Neuronal stem cell (in vitro differentiated cells): ENCODE data around the gene DENND6A.

Source experiments
- DNase-seq: peaks from one replicate; pipeline ENCODE4 v3.0.0-alpha.2; 2013; ENCODE audit warnings: low spot score
- H2AFZ ChIP-seq: one replicate; pipeline ENCODE4 v1.6.1; 2013; ENCODE audit warnings: mild to moderate bottlenecking, low read length, inconsistent platforms
- H2AK5ac ChIP-seq: 2 replicates; pipeline ENCODE4 v1.6.1; 2013; ENCODE audit warnings: low read depth, mild to moderate bottlenecking, inconsistent platforms, low read length, moderate library complexity, mixed read lengths
- H2BK120ac ChIP-seq: 2 replicates; pipeline ENCODE4 v1.6.1; 2013; ENCODE audit warnings: low read depth, mild to moderate bottlenecking, inconsistent platforms, low read length, moderate library complexity, mixed read lengths
- H2BK12ac ChIP-seq: one replicate; pipeline ENCODE4 v1.6.1; 2013; ENCODE audit warnings: low read length, inconsistent platforms
- H2BK15ac ChIP-seq: 2 replicates; pipeline ENCODE4 v1.6.1; 2013; ENCODE audit warnings: mild to moderate bottlenecking, low read length, inconsistent platforms, mixed read lengths
- H2BK5ac ChIP-seq: one replicate; pipeline ENCODE4 v1.6.1; 2013; ENCODE audit warnings: inconsistent platforms, mild to moderate bottlenecking, low read length, moderate library complexity
- H3K14ac ChIP-seq: one replicate; pipeline ENCODE4 v1.6.1; 2013; ENCODE audit warnings: low read length, inconsistent platforms
- H3K18ac ChIP-seq: 2 replicates; pipeline ENCODE4 v1.6.1; 2013; ENCODE audit warnings: low read length, inconsistent platforms
- H3K23ac ChIP-seq: 2 replicates; pipeline ENCODE4 v1.6.1; 2013; ENCODE audit warnings: low read depth, mild to moderate bottlenecking, mixed read lengths, low read length, inconsistent platforms; ENCODE audit not compliant: poor library complexity
- H3K27ac ChIP-seq: replicated peaks from 3 replicates; pipeline ENCODE4 v1.5.1; 2013; ENCODE audit warnings: low read length, inconsistent platforms
- H3K27me3 ChIP-seq, 3 experiments: 2 replicates each; pipeline ENCODE4 v1.6.1; 2013; ENCODE audit warnings: low read length in 3 of 3, mild to moderate bottlenecking in 2 of 3, inconsistent platforms in 1 of 3, low read depth in 1 of 3, mixed read lengths in 1 of 3, moderate library complexity in 1 of 3; ENCODE audit not compliant: control insufficient read depth in 3 of 3, insufficient read depth in 3 of 3
- H3K36me3 ChIP-seq, 2 donors: replicated peaks in 1 of 2; 2 replicates each; pipeline ENCODE4 v1.6.1; 2013; ENCODE audit warnings: low read length in 2 of 2; ENCODE audit not compliant: control insufficient read depth in 2 of 2, insufficient read depth in 2 of 2
- H3K4ac ChIP-seq: 2 replicates; pipeline ENCODE4 v1.6.1; 2013; ENCODE audit warnings: inconsistent platforms, mild to moderate bottlenecking, low read length, moderate library complexity
- H3K4me1 ChIP-seq, 2 donors: 1 replicate in 1 of 2; 2 replicates in 1 of 2; pipeline ENCODE4 v1.6.1; 2013; ENCODE audit warnings: low read length in 2 of 2, low read depth in 1 of 2; ENCODE audit not compliant: control insufficient read depth in 2 of 2, insufficient read depth in 1 of 2
- H3K4me2 ChIP-seq: one replicate; pipeline ENCODE4 v1.6.1; 2013; ENCODE audit warnings: mild to moderate bottlenecking, low read length, inconsistent platforms; ENCODE audit not compliant: insufficient read depth, poor library complexity, severe bottlenecking
- H3K4me3 ChIP-seq, 2 donors: 2 replicates each; pipeline ENCODE4 v1.5.1; 2013; ENCODE audit warnings: low read length in 2 of 2, mild to moderate bottlenecking in 2 of 2, inconsistent platforms in 1 of 2, moderate library complexity in 1 of 2
- H3K79me1 ChIP-seq: one replicate; pipeline ENCODE4 v1.6.1; 2013; ENCODE audit warnings: low read depth, mild to moderate bottlenecking, inconsistent platforms, low read length, moderate library complexity
- H3K9ac ChIP-seq: one replicate; pipeline ENCODE4 v1.6.1; 2013; ENCODE audit warnings: mild to moderate bottlenecking, low read depth, low read length, inconsistent platforms; ENCODE audit not compliant: poor library complexity
- H3K9me3 ChIP-seq, 2 donors: replicated peaks in 1 of 2; 2 replicates each; pipeline versions ENCODE3 to v1.6.1; 2013; ENCODE audit warnings: low read length in 2 of 2, mild to moderate bottlenecking in 2 of 2, inconsistent platforms in 1 of 2, low read depth in 1 of 2, mixed read lengths in 1 of 2, moderate library complexity in 1 of 2; ENCODE audit not compliant: control insufficient read depth in 2 of 2, insufficient read depth in 1 of 2
- H4K8ac ChIP-seq: one replicate; pipeline ENCODE4 v1.6.1; 2013; ENCODE audit warnings: low read depth, mild to moderate bottlenecking, inconsistent platforms, low read length, moderate library complexity
- H4K91ac ChIP-seq: one replicate; pipeline ENCODE4 v1.6.1; 2013; ENCODE audit warnings: low read length, low read depth, mild to moderate bottlenecking, inconsistent platforms; ENCODE audit not compliant: poor library complexity
- WGBS, 2 donors: extraction: QIAGEN DNeasy Blood & Tissue Kit; methylation state at CpG; one replicate each; pipeline ENCODE4 v1.1.7; 2013; ENCODE audit warnings: missing lambda C conversion rate in 2 of 2, mixed read lengths in 1 of 2; ENCODE audit not compliant: insufficient read length in 2 of 2, insufficient replicate concordance in 1 of 2; ENCODE audit errors: extremely low coverage in 2 of 2; 5-methylcytosine and 5-hydroxymethylcytosine counted together

Gene DENND6A

DNA sequence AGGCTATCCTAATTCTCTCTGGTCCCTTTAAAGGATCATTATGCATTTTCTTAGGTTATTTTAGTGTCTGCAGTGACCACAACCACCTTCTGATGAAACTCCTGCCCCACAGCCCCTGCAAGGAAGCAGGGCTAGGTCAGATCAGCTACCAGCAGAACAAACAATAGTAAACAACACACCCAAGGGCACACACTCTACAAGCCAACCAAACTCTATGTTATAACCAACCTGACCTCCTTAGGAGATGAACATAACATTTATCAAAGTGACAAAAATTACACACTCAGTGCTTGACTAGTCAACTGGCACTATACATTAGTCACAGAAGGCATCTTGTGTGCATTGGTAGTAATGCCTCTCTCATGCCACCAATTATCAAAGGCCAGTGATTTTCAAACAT lies 17.3 kb downstream of the DENND6A start:
- Histone ChIP-seq H3K27me3 (no peaks in the 10 kb centered on the region), H2BK15ac (no peak overlapping the region), H3K9ac (no peak overlapping the region), H2AK5ac (no peak overlapping the region), H2BK120ac (no peak overlapping the region), H2BK12ac (no peak overlapping the region), H2AFZ (no peak overlapping the region), H3K9me3 (peaks cover 0 to 3% of the 10 kb centered on the region in 2 donors), H3K4me1 (no peaks in the 10 kb centered on the region), H3K4ac (no peak overlapping the region), H3K18ac (no peak overlapping the region), H3K14ac (no peak overlapping the region), H3K4me2 (no peak overlapping the region), H4K91ac (no peak overlapping the region), H3K79me1 (no peaks in the 10 kb centered on the region), H3K27ac (no peak overlapping the region), H3K23ac (no peak overlapping the region), H2BK5ac (no peak overlapping the region), H3K4me3 (no peak overlapping the region), H4K8ac (no peak overlapping the region), H3K36me3 (peaks cover 0 to 33% of the 10 kb centered on the region in 2 donors)
- DNase-seq = no peak

DNA sequence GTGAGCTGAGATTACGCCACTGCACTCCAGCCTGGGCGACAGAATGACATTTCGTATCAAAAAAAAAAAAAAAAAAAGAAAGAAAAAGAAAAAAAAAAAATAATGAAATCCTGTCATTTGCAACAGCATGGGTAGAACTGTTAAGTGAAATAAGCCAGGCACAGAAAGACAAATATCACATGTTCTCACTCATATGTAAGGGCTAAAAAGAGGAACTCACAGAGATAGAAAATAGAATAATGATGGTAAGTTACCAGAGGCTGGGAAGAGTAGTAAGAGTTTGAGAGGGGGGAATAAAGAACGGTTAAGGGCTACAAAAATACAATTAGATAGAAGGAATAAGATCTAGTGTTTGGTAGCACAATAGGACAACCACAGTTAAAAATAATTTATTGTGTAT lies 19.7 kb downstream of the DENND6A start:
- no peak overlapping the region for H3K4me3 ChIP-seq
- no peak overlapping the region for H3K18ac ChIP-seq
- no peak overlapping the region for H2BK12ac ChIP-seq
- H3K36me3 ChIP-seq = peaks cover 1 to 27% of the 10 kb centered on the region in 2 donors
- no peak overlapping the region for H3K4ac ChIP-seq
- H3K27ac ChIP-seq = no peak overlapping the region
- no peaks in the 10 kb centered on the region for H3K27me3 ChIP-seq
- WGBS, 2 donors = no CpG with 5 or more reads among the region's 4 CpGs
- H3K9ac ChIP-seq = no peak overlapping the region
- no peak overlapping the region for H3K4me2 ChIP-seq
- no peak overlapping the region for H2BK15ac ChIP-seq
- no peak for DNase-seq
- no peak overlapping the region for H3K23ac ChIP-seq
- no peak overlapping the region for H3K14ac ChIP-seq
- peaks cover 0 to 3% of the 10 kb centered on the region in 2 donors for H3K9me3 ChIP-seq
- no peak overlapping the region for H2BK120ac ChIP-seq
- no peak overlapping the region for H2BK5ac ChIP-seq
- H4K8ac ChIP-seq = no peak overlapping the region
- no peak overlapping the region for H2AFZ ChIP-seq
- no peak overlapping the region for H2AK5ac ChIP-seq
- H3K79me1 ChIP-seq = no peaks in the 10 kb centered on the region
- no peak overlapping the region for H4K91ac ChIP-seq
- H3K4me1 ChIP-seq = no peaks in the 10 kb centered on the region

DNA sequence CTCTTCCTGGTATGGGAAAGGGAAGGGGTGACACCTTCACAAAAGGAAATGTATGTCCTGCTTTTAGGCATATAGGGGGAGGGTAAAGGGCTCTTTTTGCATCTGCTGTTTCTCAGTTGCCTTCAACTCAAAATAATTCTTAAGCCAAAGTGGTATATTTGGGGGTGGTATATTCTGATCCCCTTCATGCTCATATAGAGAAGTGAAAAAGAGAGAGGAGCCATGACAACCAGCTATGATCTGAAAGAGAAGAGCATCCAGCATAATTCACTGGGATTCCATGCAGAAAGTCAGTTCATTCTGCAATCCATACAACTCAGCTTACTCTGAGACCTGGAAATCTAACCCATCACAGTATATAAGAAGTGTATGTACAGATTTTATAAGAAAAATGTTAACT lies 22.3 kb downstream of the DENND6A start:
- H3K4me1 ChIP-seq = no peaks in the 10 kb centered on the region

DNA sequence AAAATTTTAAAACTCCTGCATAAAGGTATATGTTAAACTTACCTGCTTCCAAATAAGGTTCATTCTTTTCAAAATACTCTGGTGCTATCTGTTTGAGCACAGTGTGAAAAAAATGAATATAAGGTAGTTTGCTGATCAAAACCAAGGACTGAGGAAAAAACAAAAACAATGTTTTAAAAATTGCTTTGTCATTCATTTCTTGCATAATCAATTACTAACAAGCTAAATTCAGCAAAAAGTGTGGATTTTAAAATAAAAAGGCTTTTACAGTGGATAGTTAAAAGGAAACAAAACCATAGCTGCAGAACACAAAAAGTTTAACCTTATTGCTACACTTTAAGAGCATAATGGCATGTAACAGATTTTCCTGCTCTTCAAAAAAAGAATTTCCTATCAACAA lies 31.5 kb downstream of the DENND6A start:
- H4K91ac ChIP-seq = no peak overlapping the region
- no peaks in the 10 kb centered on the region for H3K79me1 ChIP-seq
- peaks cover 4 to 96% of the 10 kb centered on the region in 2 donors for H3K36me3 ChIP-seq
- H3K9ac ChIP-seq = no peak overlapping the region
- H2AFZ ChIP-seq = no peak overlapping the region
- no peak overlapping the region for H2BK12ac ChIP-seq
- H3K9me3 ChIP-seq = no peaks in the 10 kb centered on the region
- H2AK5ac ChIP-seq = no peak overlapping the region
- H2BK5ac ChIP-seq = no peak overlapping the region
- H3K18ac ChIP-seq = no peak overlapping the region
- no peak overlapping the region for H2BK120ac ChIP-seq
- H3K4me2 ChIP-seq = no peak overlapping the region
- no peak for DNase-seq
- no peak overlapping the region for H4K8ac ChIP-seq
- H2BK15ac ChIP-seq = no peak overlapping the region
- no peak overlapping the region for H3K23ac ChIP-seq
- no peak overlapping the region for H3K27ac ChIP-seq
- H3K27me3 ChIP-seq = no peaks in the 10 kb centered on the region
- H3K4me3 ChIP-seq = no peak overlapping the region
- no peaks in the 10 kb centered on the region for H3K4me1 ChIP-seq
- H3K14ac ChIP-seq = no peak overlapping the region
- no peak overlapping the region for H3K4ac ChIP-seq

More for the DNA sequence above, 22.3 kb downstream of the DENND6A start:
- peaks cover 3 to 48% of the 10 kb centered on the region in 2 donors for H3K36me3 ChIP-seq
- no peak overlapping the region for H3K14ac ChIP-seq
- no peaks in the 10 kb centered on the region for H3K27me3 ChIP-seq
- no peak overlapping the region for H2BK120ac ChIP-seq
- no peak overlapping the region for H3K4me3 ChIP-seq
- H2BK5ac ChIP-seq = no peak overlapping the region
- no peak overlapping the region for H3K27ac ChIP-seq
- no peak overlapping the region for H2BK12ac ChIP-seq
- no peak overlapping the region for H2AK5ac ChIP-seq
- H4K91ac ChIP-seq = no peak overlapping the region
- no peaks in the 10 kb centered on the region for H3K79me1 ChIP-seq
- H3K9me3 ChIP-seq = peaks cover 0 to 3% of the 10 kb centered on the region in 2 donors
- no peak overlapping the region for H4K8ac ChIP-seq
- no peak overlapping the region for H3K4me2 ChIP-seq
- H3K4ac ChIP-seq = no peak overlapping the region
- no peak overlapping the region for H3K9ac ChIP-seq
- no peak for DNase-seq
- H2BK15ac ChIP-seq = no peak overlapping the region
- no peak overlapping the region for H2AFZ ChIP-seq
- no peak overlapping the region for H3K23ac ChIP-seq
- H3K18ac ChIP-seq = no peak overlapping the region
